HG03045 (cell line): ENCODE data around the gene GASK1A.

ENCODE experiments used
- ATAC-seq: cut with Tn5 transposase; IDR thresholded peaks from one replicate; pipeline ENCODE4 v1.9.1; 2021; ENCODE audit warnings: mild to moderate bottlenecking, moderate library complexity; ENCODE audit not compliant: unreplicated experiment

Gene GASK1A

GRCh38 chr3:43082457-43082856, 103.3 kb downstream of the GASK1A start:
- no peak for ATAC-seq

DNA sequence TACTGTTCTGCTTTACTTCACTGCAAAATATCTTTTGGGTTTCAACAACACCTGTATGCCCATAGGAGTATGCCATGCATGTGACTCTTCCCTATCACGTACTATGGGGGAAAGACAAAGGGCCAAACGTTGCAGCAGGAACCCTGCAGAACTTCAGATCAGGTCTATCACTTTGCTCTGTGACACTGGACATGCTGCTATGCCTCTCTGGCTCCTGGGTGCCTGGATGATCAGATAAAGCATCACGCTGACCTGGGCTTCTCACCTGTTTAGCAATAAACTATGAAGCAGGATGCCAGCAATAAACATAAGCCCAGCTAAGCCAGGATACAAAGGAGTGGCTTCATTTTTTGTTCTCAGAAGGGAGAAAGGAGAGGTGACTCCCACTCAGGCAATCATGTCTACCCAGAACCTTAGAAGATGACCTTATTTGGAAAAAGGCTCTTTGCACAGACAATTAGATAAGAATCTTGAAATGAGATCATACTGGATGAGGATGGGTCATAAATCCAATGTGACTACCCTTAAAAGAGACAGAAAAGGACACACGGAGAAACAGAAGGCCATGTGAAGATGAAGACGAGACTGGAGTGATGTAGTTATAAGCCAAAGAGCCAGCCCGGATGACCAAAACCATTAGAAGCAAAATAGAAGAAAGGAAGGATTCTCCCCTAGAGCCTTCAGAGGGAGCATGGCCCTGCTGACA, 107.5 kb downstream of the GASK1A start:
- ATAC-seq, result no peak

DNA sequence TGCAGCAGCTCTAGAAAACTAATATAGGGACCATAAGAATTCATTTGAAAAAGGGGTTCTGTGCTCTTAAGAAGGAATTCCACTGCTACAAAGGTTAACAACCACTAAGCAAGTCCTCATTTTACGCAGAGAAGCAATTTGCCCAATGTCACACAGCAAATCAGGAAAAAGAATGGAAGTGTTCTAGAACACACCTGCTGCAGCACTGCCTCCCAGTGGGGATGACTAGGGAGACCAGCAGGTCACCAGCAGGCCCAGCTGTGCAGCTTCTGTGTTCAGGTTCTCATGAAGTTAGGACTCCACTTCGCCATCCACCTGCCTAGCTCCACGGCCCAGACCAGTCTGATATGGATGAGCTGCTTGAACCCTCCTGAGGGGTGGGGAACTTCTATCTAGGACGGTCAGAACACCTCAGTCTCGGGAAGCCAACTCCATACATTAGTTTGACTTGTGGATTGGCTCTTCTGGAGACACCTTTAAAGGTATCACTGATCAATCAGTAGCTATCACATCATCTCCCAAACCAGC, 108.2 kb downstream of the GASK1A start:
- no peak for ATAC-seq

DNA sequence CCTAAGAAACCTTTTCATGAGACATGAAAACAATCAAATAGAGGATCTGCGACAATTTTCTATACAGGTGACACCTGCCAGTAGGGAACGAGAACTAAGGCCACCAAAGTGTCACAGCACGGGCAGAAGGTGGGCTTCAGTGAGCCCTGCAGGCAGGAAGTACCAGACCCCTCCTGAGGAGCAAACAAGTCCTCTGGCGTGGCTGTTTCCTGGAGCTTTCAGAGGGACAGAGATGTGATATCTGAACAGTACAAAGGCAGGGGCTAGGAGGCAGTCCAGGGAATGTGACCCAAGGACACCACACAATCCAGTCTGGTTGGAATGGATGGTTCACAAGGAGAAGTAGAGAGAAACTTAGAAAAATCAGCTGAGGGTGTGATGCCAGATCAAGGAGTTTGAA, 110.0 kb downstream of the GASK1A start:
- no peak for ATAC-seq

DNA sequence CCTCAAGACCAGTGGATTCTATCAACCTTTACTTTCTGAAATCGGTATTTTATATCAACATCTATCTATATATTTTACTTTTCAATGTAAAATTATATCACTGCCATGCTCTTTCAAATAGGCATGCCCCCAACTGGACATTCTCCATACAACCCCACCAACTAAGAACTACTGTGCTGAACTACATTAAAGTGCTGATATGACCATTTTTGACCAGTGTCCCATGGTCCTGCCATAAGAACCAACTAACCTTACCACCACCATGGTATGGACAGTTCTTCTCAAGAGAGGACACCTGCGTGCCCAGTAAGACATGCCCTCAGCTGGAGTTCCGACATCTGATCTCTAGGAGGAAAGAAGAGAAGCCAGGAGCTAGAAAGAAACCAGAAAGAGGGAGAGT, 111.1 kb downstream of the GASK1A start:
- ATAC-seq, result no peak

DNA sequence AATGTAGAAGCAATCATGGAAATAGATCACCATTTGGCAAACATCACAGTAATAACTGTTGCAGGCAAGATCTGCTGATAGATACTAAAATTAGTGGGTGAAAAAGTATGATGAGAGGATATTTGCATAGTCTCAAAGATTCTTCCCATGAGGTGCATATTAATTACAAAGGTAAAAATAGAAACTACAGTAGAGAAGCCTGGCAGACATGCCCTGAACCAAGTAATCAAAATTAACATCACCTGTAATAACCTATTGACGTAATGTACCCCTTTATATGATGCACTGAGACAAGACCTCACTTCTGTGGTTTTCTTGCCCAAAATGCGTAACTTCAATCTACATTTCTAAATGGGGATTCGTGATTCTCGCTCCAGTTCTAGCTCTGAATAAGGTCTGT, 112.4 kb downstream of the GASK1A start:
- no peak for ATAC-seq

DNA sequence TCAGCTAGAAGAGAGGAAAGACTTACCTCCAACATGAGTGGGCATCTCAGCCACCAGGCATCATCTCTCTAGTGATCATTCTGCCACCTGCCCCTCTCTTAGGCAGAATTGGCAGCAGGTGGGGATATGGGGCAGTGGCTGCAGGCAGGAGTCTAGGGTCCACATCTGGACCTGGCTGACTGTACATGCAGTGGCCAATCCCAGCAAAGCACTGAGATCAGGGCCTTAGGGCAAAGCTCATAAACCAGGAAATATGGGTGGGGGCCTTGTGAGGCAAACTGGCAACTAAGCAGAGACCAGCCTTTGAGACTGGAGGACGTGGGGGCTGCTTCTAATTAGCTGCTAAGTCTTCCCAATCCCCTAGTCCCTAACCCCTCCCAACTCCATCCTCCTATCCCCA, 113.9 kb downstream of the GASK1A start:
- no peak for ATAC-seq

DNA sequence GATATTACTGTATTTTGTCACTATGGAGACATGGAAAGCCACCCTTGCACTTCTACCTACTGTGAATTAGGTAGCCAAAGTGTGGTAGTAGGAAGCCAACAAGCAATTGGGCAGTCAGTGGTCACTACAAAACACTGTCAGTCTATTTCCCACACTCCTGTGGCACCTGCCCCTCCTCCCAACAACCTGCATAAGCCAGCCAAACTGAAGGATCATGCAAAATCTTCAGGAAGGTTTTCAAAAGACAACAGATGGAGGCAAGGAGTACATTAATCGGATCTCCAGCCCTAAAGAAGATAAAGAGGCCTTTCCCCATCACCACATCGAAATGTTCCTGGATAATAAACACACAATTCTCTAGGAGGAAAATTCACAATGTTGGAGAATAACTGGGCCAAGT, 114.9 kb downstream of the GASK1A start:
- no peak for ATAC-seq

GRCh38 chr3:43094381-43094780, 115.3 kb downstream of the GASK1A start:
- ATAC-seq, result no peak

GRCh38 chr3:43094851-43095250, 115.7 kb downstream of the GASK1A start:
- no peak for ATAC-seq

DNA sequence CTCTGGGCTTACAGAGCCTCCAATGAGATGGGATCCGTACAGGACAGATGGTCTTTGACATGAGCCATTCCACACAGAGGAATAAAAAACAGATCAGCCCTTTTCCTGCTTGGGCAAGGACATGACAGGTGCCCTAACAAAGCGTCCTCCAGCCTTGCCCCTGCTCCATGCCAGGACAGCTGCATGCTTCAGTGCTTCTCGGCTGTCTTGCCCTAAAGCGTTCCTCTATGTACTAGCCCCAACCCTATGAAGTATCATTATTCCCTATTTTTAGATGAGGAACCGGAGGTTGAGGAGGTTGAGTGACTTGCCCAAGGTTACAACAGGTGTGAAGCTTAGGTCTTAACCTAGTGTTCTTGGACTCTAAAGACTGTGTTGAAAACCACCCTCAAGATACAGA, 116.3 kb downstream of the GASK1A start:
- no peak for ATAC-seq

DNA sequence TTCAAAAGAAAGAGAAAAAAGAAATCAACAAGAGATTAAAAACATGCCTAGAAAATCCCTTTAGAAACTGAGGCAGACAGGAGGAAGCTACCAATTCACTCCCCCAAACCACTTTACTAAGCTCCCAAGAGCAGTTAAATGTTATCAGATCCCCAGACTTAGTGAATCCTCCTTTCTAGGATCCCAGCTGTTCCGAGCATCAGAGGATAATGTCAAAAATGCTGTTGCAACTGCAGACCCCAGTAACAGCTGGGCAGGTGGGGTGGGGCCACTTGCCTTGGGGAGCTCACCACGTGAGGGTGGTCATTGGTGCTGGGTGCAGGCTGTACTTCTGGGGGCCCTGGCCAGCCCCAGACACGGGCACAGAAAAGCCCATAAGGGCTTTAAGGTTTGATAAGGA, 117.7 kb downstream of the GASK1A start:
- ATAC-seq, result no peak

- no peak for ATAC-seq
These were observed 118.4 kb downstream of the GASK1A start for GRCh38 chr3:43097400-43098080.

- no peak for ATAC-seq
These were observed 119.7 kb downstream of the GASK1A start for GRCh38 chr3:43098761-43099160.

DNA sequence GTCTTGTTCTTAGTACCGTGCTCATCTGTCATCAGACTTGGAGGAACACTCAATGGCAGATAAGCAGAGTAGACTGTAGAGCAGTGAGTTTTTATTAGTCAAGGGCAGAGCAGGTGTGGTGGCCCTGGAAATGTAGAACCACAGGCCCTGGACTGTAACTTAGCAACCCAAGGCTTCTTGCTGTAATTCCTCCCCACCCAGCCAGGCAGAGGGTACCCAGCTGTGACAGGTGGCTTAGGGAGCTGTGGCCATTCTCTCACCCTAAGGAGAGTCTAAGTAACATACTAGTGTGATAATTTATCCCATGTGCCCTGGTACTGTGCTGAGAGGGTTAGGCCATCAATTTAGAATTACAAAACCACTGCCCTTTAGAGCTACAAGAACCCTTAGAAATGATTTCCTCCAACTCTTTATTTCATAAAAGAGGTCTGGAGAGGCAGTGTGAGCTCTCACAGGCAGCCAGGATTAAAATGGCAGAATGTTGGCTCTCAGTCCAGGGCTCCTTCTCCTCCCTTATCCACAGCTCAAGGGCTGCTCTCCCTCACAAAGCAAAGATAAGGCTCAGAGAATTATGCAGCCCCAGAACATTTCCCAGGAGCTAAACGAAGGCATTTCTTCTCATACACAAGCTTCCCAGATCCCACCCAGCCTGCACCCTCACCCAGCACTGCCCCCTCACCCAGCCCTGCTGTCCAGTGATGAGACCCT, 123.8 kb downstream of the GASK1A start:
- ATAC-seq, result no peak

DNA sequence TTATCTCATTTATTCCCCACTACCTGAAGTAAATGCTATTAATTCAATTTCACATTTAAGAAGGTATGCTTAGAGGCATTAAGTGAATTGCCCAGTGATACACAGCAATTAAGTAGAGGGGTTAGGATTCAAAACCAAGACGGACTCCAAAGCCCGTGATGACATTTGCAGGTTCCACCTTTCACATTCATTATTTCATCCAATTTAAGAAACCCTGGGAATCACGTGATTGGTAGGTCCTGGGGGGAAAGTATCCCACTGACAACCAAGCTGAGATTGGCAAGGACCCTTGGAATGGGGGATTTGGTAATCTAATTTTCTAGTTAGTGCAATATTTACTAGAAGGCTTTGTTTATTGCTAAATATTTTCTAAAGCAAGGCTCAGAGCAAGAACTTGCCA, 124.9 kb downstream of the GASK1A start:
- no peak for ATAC-seq

DNA sequence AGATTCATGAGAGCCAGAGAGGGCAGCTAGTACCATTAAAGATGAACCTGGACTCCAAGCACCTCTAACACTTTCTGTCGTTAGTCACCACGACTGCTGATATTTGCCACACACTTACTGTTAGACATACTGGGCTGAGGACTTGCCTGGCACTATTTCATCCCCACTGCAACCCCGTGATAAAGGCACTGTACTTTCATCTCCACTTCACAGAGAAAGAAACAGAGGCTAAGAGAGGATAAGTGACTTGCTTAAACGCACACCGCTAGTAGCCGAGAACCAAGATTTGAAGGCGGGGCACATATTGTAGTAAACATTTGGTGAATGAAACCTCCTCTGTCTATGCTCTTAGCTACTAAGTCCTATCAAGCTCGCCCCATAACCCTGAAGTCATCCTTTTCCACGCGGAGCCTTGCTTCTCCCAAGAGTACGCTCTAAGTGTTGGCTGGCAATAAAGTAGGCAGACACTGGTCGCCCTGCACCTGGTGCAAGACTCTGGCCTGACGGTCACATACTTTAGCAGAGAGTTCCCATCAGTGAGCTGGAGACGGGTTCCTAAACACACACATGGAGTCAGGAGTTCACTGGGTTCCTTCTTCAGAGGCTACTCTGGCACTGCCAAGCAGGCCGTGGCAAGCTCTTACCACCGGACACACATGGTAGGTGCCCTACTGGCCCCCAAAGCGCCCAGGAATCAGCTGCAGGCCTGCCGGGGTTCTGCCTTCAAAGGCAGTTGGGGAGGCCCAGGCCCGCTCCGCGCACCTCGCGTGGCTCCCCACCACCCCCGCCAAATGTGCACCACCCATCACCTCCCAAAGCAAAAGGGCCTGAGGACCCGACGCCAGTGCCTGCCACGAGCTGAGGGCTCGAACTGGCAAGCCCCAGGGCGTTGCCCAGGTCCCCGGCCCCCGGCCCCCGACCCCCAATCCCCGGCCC, 125.8 kb downstream of the GASK1A start:
- no peak for ATAC-seq

- peak; percentile 88 for ATAC-seq
These were observed 126.6 kb downstream of the GASK1A start, which contains the start of gene POMGNT2 for GRCh38 chr3:43105596-43106292. Gene POMGNT2 (minus strand): TSS chr3:43106079. CDS start chr3:43081431, 24,648 bp downstream.

- no peak for ATAC-seq
These were observed 127.2 kb downstream of the GASK1A start for GRCh38 chr3:43106293-43106628.
